ENCODE data around the gene GPR89B.
"Not testable (repeated sequence)": the region's sequence is repeated elsewhere in the genome, so short reads cannot be mapped to it uniquely, and the experiment has no call there.

GPR89B gene

GRCh38 chr1:148032690-148033089, 104.5 kb downstream of the GPR89B start:
- DNase-seq (ENCODE audit: low read depth), result not testable (repeated sequence)

- not testable (repeated sequence) for DNase-seq (ENCODE audit: low read depth)
Measured at GRCh38 chr1:148033147-148033546, 104.9 kb downstream of the GPR89B start.

GRCh38 chr1:148037850-148038461, 109.7 kb downstream of the GPR89B start:
- not testable (repeated sequence) for DNase-seq (ENCODE audit: low read depth)

GRCh38 chr1:148038462-148039333, 110.5 kb downstream of the GPR89B start:
- DNase-seq (ENCODE audit: low read depth), result peak; percentile 46

Measured in stimulated activated CD8-positive, alpha-beta memory T cell treated with anti-CD3 and anti-CD28 coated beads, Interleukin-12 subunit alpha, Interleukin-12 subunit beta, amount 100 ng/mL, for 4 hours (primary cell).